NCI-H1105 treated with DMSO at 0.1 percent for 48 hours (cell line): Measurements from ENCODE around the gene ABCC2.
"Not testable (repeated sequence)": the region's sequence is repeated elsewhere in the genome, so short reads cannot be mapped to it uniquely, and the experiment has no call there.

Experiments used
- DNase-seq: peaks from one replicate; lab custom pipeline; 2025; lab: John Stamatoyannopoulos, UW

ABCC2 gene

GRCh38 chr10:99895066-99895465, 112.6 kb downstream of the ABCC2 start:
- not testable (repeated sequence) for DNase-seq

DNA sequence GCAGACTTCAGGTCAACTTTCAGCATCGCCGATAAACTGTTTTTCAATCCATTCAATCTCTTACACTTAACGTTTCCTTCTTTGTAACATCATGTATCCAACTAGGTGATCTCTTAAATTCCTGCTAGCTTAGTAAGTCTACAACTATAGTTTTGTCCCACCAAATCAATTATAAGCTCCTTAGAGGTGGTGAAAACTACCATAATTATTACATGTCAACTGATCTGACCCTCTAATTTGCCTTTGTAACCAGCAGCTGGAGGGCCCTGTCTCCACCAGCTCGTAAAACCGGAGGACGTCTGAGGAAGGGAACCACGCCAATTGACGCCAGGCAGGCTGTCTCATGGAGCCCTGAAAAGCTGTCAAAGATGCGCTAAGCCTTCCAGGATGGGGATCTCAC, 113.4 kb downstream of the ABCC2 start:
- no peak for DNase-seq
